SK-N-SH treated with all-trans-retinoic acid at 6 μM for 48 hours (cell line): Measurements from ENCODE around the gene SDK1.

Experiments used
- ARNTL ChIP-seq: fragments of 450-650 bp; formaldehyde crosslinking; IDR thresholded peaks from 2 replicates; pipeline ENCODE4 v1.5.0; 2020; ENCODE audit warnings: low read depth, mild to moderate bottlenecking, moderate library complexity, borderline replicate concordance
- BACH2 ChIP-seq: fragments of 250-450 bp; sonication (Bioruptor Pico); IDR thresholded peaks from 2 replicates; pipeline ENCODE4 v1.9.0; 2021; ENCODE audit warnings: mild to moderate bottlenecking, borderline replicate concordance
- GLIS3 ChIP-seq: fragments of 250-450 bp; sonication (Bioruptor Pico); IDR thresholded peaks from 2 replicates; pipeline ENCODE4 v1.5.0; 2020; ENCODE audit warnings: mild to moderate bottlenecking, moderate library complexity
- PATZ1 ChIP-seq: fragments of 250-450 bp; sonication (Bioruptor Pico); IDR thresholded peaks from 2 replicates; pipeline ENCODE4 v1.8.0; 2020; ENCODE audit warnings: mild to moderate bottlenecking, moderate library complexity, borderline replicate concordance
- PPARA ChIP-seq: fragments of 250-450 bp; sonication (Bioruptor Pico); IDR thresholded peaks from 2 replicates; pipeline ENCODE4 v1.5.0; 2020; ENCODE audit warnings: mild to moderate bottlenecking, borderline replicate concordance
- RARB ChIP-seq: fragments of 250-450 bp; sonication (Bioruptor Pico); IDR thresholded peaks from 2 replicates; pipeline ENCODE4 v1.8.0; 2021; ENCODE audit warnings: mild to moderate bottlenecking, moderate library complexity
- TCF4 ChIP-seq: fragments of 250-450 bp; sonication (Bioruptor Pico); IDR thresholded peaks from 2 replicates; pipeline ENCODE4 v1.8.0; 2021; ENCODE audit warnings: mild to moderate bottlenecking, moderate library complexity, borderline replicate concordance
- ZC3H10 ChIP-seq: fragments of 250-450 bp; sonication (Bioruptor Pico); IDR thresholded peaks from 2 replicates; pipeline ENCODE4 v1.5.1; 2021; ENCODE audit warnings: mild to moderate bottlenecking, moderate library complexity
- ZFP3 ChIP-seq: fragments of 250-450 bp; sonication (Bioruptor Pico); IDR thresholded peaks from 2 replicates; pipeline ENCODE4 v1.5.0; 2020; ENCODE audit warnings: mild to moderate bottlenecking, moderate library complexity
- ZFP30 ChIP-seq: fragments of 450-650 bp; formaldehyde crosslinking; IDR thresholded peaks from 2 replicates; pipeline ENCODE4 v1.5.0; 2022; ENCODE audit warnings: mild to moderate bottlenecking, moderate library complexity
- ZNF565 ChIP-seq: fragments of 450-650 bp; formaldehyde crosslinking; conservative IDR thresholded peaks from 2 replicates; pipeline ENCODE4 v1.5.0; 2020; ENCODE audit warnings: low read depth, mild to moderate bottlenecking, moderate library complexity
- ZNF8 ChIP-seq: fragments of 450-650 bp; formaldehyde crosslinking; IDR thresholded peaks from 2 replicates; pipeline ENCODE4 v1.5.0; 2020; ENCODE audit warnings: mild to moderate bottlenecking, moderate library complexity
- TF ChIP-seq, protein P1 (sequence below): fragments of 250-450 bp; sonication (Bioruptor Pico); IDR thresholded peaks from 2 replicates; pipeline ENCODE4 v1.5.1; 2020; ENCODE audit warnings: low read depth, mild to moderate bottlenecking, moderate library complexity

DNA sequence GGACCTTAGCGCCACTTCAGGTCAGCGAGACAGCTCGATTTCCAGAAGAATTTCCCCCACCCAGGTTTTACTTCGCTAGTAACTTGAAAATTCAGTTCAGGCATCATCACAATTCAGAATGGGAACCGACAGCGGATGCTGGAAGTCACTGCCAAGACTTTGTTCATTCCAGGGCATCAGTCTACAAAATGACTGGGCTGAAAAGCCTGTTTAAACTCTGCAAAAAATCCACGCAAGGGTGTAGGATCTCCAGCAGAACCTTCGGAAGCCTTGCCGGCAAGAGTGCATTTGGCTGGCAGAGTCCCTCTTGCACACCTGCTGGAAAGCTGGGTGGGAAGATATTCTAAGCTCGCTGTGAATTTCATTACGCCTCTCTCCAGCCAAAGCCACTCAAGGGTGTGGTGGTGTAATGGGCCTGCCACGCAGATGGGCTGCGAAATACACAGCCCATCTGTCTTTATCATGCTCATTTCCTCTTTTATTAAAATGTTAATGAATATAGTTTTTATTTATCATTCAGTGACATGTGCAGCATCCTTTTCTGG lies 709.1 kb downstream of the SDK1 start:
- TF ChIP-seq ZFP30 (CRISPR knock-in tag) (no peak), ZFP3 (CRISPR knock-in tag) (no peak), TCF4 (CRISPR knock-in tag) (no peak), GLIS3 (CRISPR knock-in tag) (no peak), ARNTL (CRISPR knock-in tag) (no peak), PPARA (CRISPR knock-in tag) (no peak), RARB (CRISPR knock-in tag) (no peak), PATZ1 (no peak), ZC3H10 (CRISPR knock-in tag) (no peak), BACH2 (CRISPR knock-in tag) (no peak), ZNF8 (CRISPR knock-in tag) (no peak), ZNF565 (CRISPR knock-in tag) (no peak)
- TF ChIP-seq, protein P1, sequence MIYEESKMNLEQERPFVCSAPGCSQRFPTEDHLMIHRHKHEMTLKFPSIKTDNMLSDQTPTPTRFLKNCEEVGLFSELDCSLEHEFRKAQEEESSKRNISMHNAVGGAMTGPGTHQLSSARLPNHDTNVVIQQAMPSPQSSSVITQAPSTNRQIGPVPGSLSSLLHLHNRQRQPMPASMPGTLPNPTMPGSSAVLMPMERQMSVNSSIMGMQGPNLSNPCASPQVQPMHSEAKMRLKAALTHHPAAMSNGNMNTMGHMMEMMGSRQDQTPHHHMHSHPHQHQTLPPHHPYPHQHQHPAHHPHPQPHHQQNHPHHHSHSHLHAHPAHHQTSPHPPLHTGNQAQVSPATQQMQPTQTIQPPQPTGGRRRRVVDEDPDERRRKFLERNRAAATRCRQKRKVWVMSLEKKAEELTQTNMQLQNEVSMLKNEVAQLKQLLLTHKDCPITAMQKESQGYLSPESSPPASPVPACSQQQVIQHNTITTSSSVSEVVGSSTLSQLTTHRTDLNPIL, result no peak
